GM13977 (cell line): ENCODE results near the gene CEACAM20.

Source experiments
- DNase-seq: peaks from one replicate; pipeline ENCODE4 v3.0.0; 2012; ENCODE audit warnings: low spot score
- CTCF ChIP-seq: IDR thresholded peaks from 2 replicates; pipeline ENCODE4 v1.5.1; 2012; ENCODE audit warnings: mild to moderate bottlenecking, control low read depth; ENCODE audit not compliant: insufficient read depth; ENCODE audit errors: extremely low read depth, missing control alignments
- in situ Hi-C: fragments of 300-500 bp; cut with MboI; formaldehyde crosslinking; loops from one replicate; pipeline ENCODE4 v1.12.0; 2022; ENCODE audit warnings: low sequenced_read_pairs, low pct_unique_long_range_greater_than_20kb, mixed read lengths, inconsistent platforms; ENCODE audit not compliant: unreplicated experiment

The CEACAM20 gene

GRCh38 chr19:44532819-44533218, 3.3 kb upstream of the CEACAM20 start:
- no peak for TF ChIP-seq CTCF
- in situ Hi-C loops, result no loop called here
- DNase-seq, result no peak

GRCh38 chr19:44530777-44531176, 1.3 kb upstream of the CEACAM20 start:
- DNase-seq, result no peak
- TF ChIP-seq CTCF, result no peak
- in situ Hi-C loops, result no loop called here

GRCh38 chr19:44527554-44527953, 1.9 kb downstream of the CEACAM20 start:
- DNase-seq, result no peak
- no peak for TF ChIP-seq CTCF
- in situ Hi-C loops, result no loop called here

- no peak for DNase-seq
- in situ Hi-C loops, result no loop called here
- TF ChIP-seq CTCF, result no peak
Observed at GRCh38 chr19:44525721-44526430, 3.6 kb downstream of the CEACAM20 start.

GRCh38 chr19:44521370-44521769, 8.1 kb downstream of the CEACAM20 start:
- no peak for DNase-seq
- TF ChIP-seq CTCF, result no peak
- in situ Hi-C loops, result no loop called here

GRCh38 chr19:44517146-44517545, 12.3 kb downstream of the CEACAM20 start:
- no peak for TF ChIP-seq CTCF
- in situ Hi-C loops, result no loop called here
- no peak for DNase-seq
